GM21447 (cell line): ENCODE data around the gene METTL4.

Source experiments
- ATAC-seq: cut with Tn5 transposase; IDR thresholded peaks from one replicate; pipeline ENCODE4 v1.9.1; 2021; ENCODE audit not compliant: unreplicated experiment

The METTL4 gene

GRCh38 chr18:2571200-2572170 is at the start of gene METTL4, which contains the start of gene NDC80:
TSS of gene METTL4 (minus strand) at chr18:2571505. CDS start at chr18:2567216, 4,289 bp downstream.
TSS of gene NDC80 (plus strand) at chr18:2571557. CDS start at chr18:2572986, 1,429 bp downstream.
- ATAC-seq, result peak; percentile 62

GRCh38 chr18:2618009-2618408 is 46.7 kb upstream of the METTL4 start:
- ATAC-seq, result no peak

- no peak for ATAC-seq
These were observed 46.2 kb upstream of the METTL4 start for GRCh38 chr18:2617401-2617998.

- no peak for ATAC-seq
These were observed 41.7 kb upstream of the METTL4 start for GRCh38 chr18:2612996-2613395.

GRCh38 chr18:2610549-2610948 is 39.2 kb upstream of the METTL4 start:
- no peak for ATAC-seq

GRCh38 chr18:2609604-2610003 is 38.3 kb upstream of the METTL4 start:
- ATAC-seq, result no peak

- no peak for ATAC-seq
These were observed 35.0 kb upstream of the METTL4 start for GRCh38 chr18:2606335-2606734.

- ATAC-seq, result no peak
These were observed 31.5 kb upstream of the METTL4 start for GRCh38 chr18:2602844-2603243.

GRCh38 chr18:2597639-2598038 is 26.3 kb upstream of the METTL4 start:
- no peak for ATAC-seq

- ATAC-seq, result no peak
These were observed 19.0 kb upstream of the METTL4 start for GRCh38 chr18:2590303-2590702.

GRCh38 chr18:2589345-2590068 is 18.2 kb upstream of the METTL4 start:
- ATAC-seq, result no peak

GRCh38 chr18:2588666-2589344 is 17.5 kb upstream of the METTL4 start:
- ATAC-seq, result no peak

GRCh38 chr18:2587788-2588187 is 16.5 kb upstream of the METTL4 start:
- ATAC-seq, result no peak

- ATAC-seq, result no peak
These were observed 2.1 kb upstream of the METTL4 start for GRCh38 chr18:2573408-2573807.

GRCh38 chr18:2572892-2573291 is 1.6 kb upstream of the METTL4 start:
- ATAC-seq, result no peak

- ATAC-seq, result peak; percentile 9
These were observed 865 bp upstream of the METTL4 start for GRCh38 chr18:2572171-2572569.

GRCh38 chr18:2570772-2571199 is 519 bp downstream of the METTL4 start:
- ATAC-seq, result peak; percentile 53

GRCh38 chr18:2569338-2570207 is 1.7 kb downstream of the METTL4 start:
- no peak for ATAC-seq

GRCh38 chr18:2568605-2569004 is 2.7 kb downstream of the METTL4 start:
- no peak for ATAC-seq

GRCh38 chr18:2568129-2568528 is 3.2 kb downstream of the METTL4 start:
- ATAC-seq, result no peak
